CD8-positive, alpha-beta memory T cell (primary cell): ENCODE measurements around the gene SHC2. TPM values are rescaled to one million over a fixed set of nuclear protein-coding genes. Genes with fewer than 3 reads are reported as not detected.
"Not testable (repeated sequence)": the region's sequence is repeated elsewhere in the genome, so short reads cannot be mapped to it uniquely, and the experiment has no call there.

Experiments used
- CTCF ChIA-PET: fragments of 350-600 bp; sonication (Branson Sonifier 250); formaldehyde crosslinking; loops from one replicate; lab custom pipeline; 2021; ENCODE audit warnings: antibody characterized with exemption; lab: Charles Lee
- POLR2A ChIA-PET: fragments of 350-600 bp; sonication (Branson Sonifier 250); formaldehyde crosslinking; loops from one replicate; lab custom pipeline; 2021; ENCODE audit warnings: antibody characterized with exemption; lab: Charles Lee
- DNase-seq, 5 donors: peaks; one replicate each; pipeline versions ENCODE4 v3.0.0 to v3.0.0-alpha.2; 2020 to 2022; ENCODE audit warnings: mixed read lengths in 1 of 5
- H3K27ac ChIP-seq: one replicate; pipeline ENCODE4 v1.7.0; 2013; ENCODE audit warnings: low read depth, mild to moderate bottlenecking, low read length, moderate library complexity
- H3K27me3 ChIP-seq: 2 replicates; pipeline ENCODE4 v1.7.0; 2013; ENCODE audit warnings: low read length, mild to moderate bottlenecking; ENCODE audit not compliant: insufficient read depth, poor library complexity, severe bottlenecking
- H3K36me3 ChIP-seq: 2 replicates; pipeline ENCODE4 v1.7.0; 2013; ENCODE audit warnings: mild to moderate bottlenecking, low read length, moderate library complexity; ENCODE audit not compliant: insufficient read depth
- H3K4me1 ChIP-seq: 2 replicates; pipeline ENCODE4 v1.7.0; 2013; ENCODE audit warnings: mild to moderate bottlenecking, low read length, moderate library complexity; ENCODE audit not compliant: insufficient read depth
- H3K4me3 ChIP-seq: 2 replicates; pipeline ENCODE4 v1.7.0; 2013; ENCODE audit warnings: mild to moderate bottlenecking, low read length
- H3K9me3 ChIP-seq: 2 replicates; pipeline ENCODE4 v1.7.0; 2013; ENCODE audit warnings: mild to moderate bottlenecking, low read length
- H3K27ac Mint-ChIP-seq, 8 donors: one replicate each; pipeline ENCODE4 v1.8.0; 2020 to 2021; ENCODE audit warnings: mixed read lengths in 8 of 8, mild to moderate bottlenecking in 6 of 8, inconsistent platforms in 3 of 8, moderate library complexity in 3 of 8
- H3K27me3 Mint-ChIP-seq, 2 donors: one replicate each; pipeline ENCODE4 v1.8.0; 2020 to 2021; ENCODE audit warnings: mixed read lengths in 2 of 2, mild to moderate bottlenecking in 1 of 2, moderate library complexity in 1 of 2
- H3K36me3 Mint-ChIP-seq, 3 donors: one replicate each; pipeline ENCODE4 v1.8.0; 2020 to 2021; ENCODE audit warnings: mixed read lengths in 3 of 3, inconsistent platforms in 1 of 3, mild to moderate bottlenecking in 1 of 3
- H3K4me1 Mint-ChIP-seq, 3 donors: one replicate each; pipeline ENCODE4 v1.8.0; 2020 to 2021; ENCODE audit warnings: mixed read lengths in 3 of 3, inconsistent platforms in 1 of 3, mild to moderate bottlenecking in 1 of 3
- H3K4me3 Mint-ChIP-seq, 7 donors: one replicate each; pipeline ENCODE4 v1.8.0; 2020 to 2021; ENCODE audit warnings: mixed read lengths in 7 of 7, mild to moderate bottlenecking in 6 of 7, moderate library complexity in 4 of 7, inconsistent platforms in 2 of 7
- H3K9me3 Mint-ChIP-seq, 5 donors: one replicate each; pipeline ENCODE4 v1.8.0; 2020 to 2022; ENCODE audit warnings: mixed read lengths in 5 of 5, mild to moderate bottlenecking in 3 of 5, moderate library complexity in 2 of 5, inconsistent platforms in 1 of 5
- polyA plus RNA-seq: library from polyadenylated mRNA; unstranded; fragments of 300-500 nt; fragmentation: Illumina TruSeq; gene quantifications from one replicate; pipeline ENCODE4 v1.2.3, GENCODE V29; 2021
- total RNA-seq, 2 experiments: library from RNA; stranded (reverse); gene quantifications; one replicate each; pipeline ENCODE4 v1.2.3, GENCODE V29; 2021

The SHC2 gene
- total and polyA plus RNA-seq, 3 experiments from 2014 or later = 0.11 to 0.13 TPM; not detected in 1

DNA sequence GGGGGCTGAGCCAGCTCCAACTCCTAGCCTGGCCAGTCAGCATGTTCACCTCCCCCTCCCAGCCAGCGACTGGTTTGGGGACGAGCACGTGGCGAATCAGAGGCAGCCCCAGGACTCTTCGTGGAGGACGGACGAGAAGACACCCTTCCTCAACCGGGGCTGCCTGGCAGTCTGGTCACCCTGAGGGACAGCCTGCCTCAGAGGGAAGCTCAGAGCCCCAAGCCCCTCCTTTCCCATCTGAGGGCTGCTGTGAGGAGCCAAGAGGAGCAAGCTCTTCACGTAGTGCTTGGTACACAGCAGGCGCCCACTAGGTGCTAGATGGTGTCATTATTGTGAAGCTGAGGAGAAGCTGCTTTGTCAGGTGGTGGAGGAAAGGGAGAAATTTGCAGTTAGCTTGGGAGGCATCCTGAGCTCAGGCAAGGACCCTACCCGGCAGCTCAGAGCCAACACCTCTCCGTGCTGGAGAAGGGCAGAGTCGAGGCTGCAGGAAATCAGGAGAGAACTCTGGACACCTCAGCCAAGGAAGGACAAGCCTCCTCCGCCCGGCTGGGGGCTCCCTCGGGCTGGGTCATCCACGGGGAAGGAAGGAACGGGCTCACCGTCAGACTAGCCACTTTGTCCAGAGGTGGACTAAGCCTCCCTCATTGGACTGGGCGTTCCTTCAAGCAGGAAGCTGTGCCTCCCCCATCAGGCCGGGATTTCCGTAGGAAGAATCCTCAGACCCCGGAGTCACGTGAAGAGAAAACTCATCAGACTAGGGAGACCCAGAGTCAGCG, 37.0 kb downstream of the SHC2 start:
- Histone ChIP-seq H3K9me3 (no peaks in the 10 kb centered on the region), H3K36me3 (no peaks in the 10 kb centered on the region)

DNA sequence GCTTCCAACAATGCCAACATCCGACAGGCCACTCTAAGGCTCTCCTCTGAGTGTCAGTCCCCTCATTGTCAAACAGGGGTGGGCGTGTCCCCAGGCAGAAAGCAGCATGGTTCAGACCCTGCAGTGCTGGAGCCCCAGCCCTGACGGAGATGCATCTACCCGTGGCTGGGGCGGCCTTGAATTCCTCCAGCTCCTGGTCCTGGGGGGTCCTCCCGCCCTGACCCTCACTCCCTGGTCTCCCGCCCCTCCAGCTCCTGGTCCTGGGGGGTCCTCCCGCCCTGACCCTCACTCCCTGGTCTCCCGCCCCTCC, 38.0 kb downstream of the SHC2 start:
- H3K36me3 Mint-ChIP-seq, H3K4me1 Mint-ChIP-seq, H3K36me3 ChIP-seq, H3K4me3 ChIP-seq, CTCF ChIA-PET, H3K27me3 Mint-ChIP-seq, H3K9me3 ChIP-seq, POLR2A ChIA-PET, H3K27ac ChIP-seq, H3K27me3 ChIP-seq, DNase-seq, H3K9me3 Mint-ChIP-seq, H3K4me1 ChIP-seq, H3K4me3 Mint-ChIP-seq: not testable (repeated sequence)
- H3K27ac Mint-ChIP-seq = peak overlapping the region in 1 of 8 donors; percentile 81

More for the DNA sequence above, 37.0 kb downstream of the SHC2 start:
- Histone ChIP-seq H3K4me3 (no peak overlapping the region), H3K27ac (no peak overlapping the region), H3K27me3 (no peaks in the 10 kb centered on the region), H3K4me1 (no peaks in the 10 kb centered on the region)
- Mint-ChIP-seq H3K27me3 (peaks cover 0 to 4% of the 10 kb centered on the region in 2 donors), H3K27ac (no peak overlapping the region), H3K4me1 (no peaks in the 10 kb centered on the region), H3K9me3 (no peaks in the 10 kb centered on the region), H3K36me3 (no peaks in the 10 kb centered on the region), H3K4me3 (no peak overlapping the region)
- no peak for DNase-seq
- POLR2A ChIA-PET = no interaction called here
- CTCF ChIA-PET = no interaction called here

DNA sequence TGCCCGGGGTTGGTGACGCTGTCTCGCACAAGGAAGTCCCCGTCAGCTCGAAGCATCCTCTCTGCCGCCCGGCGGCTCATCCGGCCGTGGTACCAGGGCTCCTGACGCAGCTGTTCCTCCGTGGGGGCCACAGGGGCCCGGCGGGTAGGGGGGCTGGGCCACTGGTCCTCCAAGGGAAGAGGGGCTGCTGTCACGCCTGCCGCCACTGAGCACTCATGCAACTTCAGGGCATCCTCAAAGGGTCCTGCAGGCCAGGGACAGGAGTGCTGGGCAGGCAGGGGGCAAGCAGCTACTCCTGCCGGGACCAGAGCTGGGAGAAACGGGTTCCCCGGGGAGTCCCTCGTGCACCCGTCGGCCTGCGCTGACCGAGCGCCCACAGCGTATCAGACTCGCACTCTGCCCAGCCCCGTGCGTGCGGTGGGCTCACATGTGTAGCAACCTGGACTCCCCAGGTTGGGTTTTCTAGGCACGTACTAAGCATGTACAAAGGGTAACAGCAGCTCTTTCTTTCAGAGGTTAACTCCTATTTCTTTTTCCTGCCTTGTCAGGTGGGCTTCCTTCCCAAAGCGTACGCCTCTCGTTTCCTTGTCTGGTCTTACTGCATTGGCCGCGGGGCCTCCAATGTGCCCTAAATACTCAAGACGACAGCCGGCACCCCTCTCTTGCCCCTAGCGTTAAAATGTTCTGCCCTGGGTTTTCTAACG, 38.5 kb downstream of the SHC2 start:
- H3K36me3 Mint-ChIP-seq = no peaks in the 10 kb centered on the region
- POLR2A ChIA-PET = no interaction called here
- no peak for DNase-seq
- Histone ChIP-seq H3K4me1 (no peaks in the 10 kb centered on the region), H3K36me3 (no peaks in the 10 kb centered on the region), H3K4me3 (no peak overlapping the region), H3K9me3 (no peaks in the 10 kb centered on the region), H3K27me3 (no peaks in the 10 kb centered on the region), H3K27ac (no peak overlapping the region)
- H3K9me3 Mint-ChIP-seq = no peaks in the 10 kb centered on the region
- H3K27ac Mint-ChIP-seq = peak overlapping the region in 1 of 8 donors; percentile 81
- H3K4me3 Mint-ChIP-seq = no peak overlapping the region
- peaks cover 0 to 4% of the 10 kb centered on the region in 2 donors for H3K27me3 Mint-ChIP-seq
- CTCF ChIA-PET = no interaction called here
- H3K4me1 Mint-ChIP-seq = no peaks in the 10 kb centered on the region

DNA sequence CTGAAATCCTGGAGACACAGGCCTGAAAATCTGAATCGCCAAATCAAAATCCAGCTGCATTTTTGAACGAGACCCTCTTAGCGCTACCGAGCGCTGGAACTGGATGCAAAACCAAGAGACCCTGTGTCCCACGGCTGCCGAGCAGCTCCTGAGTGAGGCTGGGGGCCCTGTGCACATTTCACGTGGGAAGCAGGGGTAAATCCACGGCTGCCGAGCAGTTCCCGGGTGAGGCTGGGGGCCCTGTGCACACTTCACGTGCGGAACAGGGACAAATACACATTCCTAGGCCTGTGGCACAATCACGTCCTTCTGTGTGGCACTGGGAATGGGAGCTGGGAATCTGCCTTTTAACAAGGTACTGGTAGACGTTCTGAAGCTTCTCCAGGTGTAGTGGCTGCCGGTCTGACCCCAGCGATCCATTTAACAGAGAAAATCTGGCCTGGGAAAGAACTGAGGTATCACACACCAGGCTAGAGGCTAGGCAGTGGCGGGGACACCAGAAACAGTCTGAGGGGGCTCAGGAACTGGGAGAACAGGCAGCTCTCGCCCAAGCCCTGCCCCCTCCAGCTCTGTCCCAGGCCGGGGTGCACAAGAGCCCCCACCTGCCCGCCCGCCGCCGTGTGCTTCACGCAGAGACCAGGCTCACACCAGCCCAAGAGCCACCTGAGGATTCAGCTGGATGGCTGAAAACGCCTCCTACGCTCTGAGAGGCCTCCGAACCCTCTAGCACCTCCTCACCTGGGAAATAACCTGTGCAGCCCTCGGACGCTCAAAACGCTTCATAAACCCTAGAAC, 40.9 kb downstream of the SHC2 start:
- Mint-ChIP-seq H3K27me3 (peaks cover 0 to 4% of the 10 kb centered on the region in 2 donors), H3K36me3 (no peaks in the 10 kb centered on the region), H3K4me3 (no peak overlapping the region), H3K27ac (no peak overlapping the region), H3K4me1 (no peaks in the 10 kb centered on the region), H3K9me3 (no peaks in the 10 kb centered on the region)
- ChIA-PET CTCF (no interaction called here), POLR2A (no interaction called here)
- Histone ChIP-seq H3K27ac (no peak overlapping the region), H3K36me3 (no peaks in the 10 kb centered on the region), H3K27me3 (no peaks in the 10 kb centered on the region), H3K9me3 (no peaks in the 10 kb centered on the region), H3K4me1 (no peaks in the 10 kb centered on the region), H3K4me3 (no peak overlapping the region)
- no peak for DNase-seq

DNA sequence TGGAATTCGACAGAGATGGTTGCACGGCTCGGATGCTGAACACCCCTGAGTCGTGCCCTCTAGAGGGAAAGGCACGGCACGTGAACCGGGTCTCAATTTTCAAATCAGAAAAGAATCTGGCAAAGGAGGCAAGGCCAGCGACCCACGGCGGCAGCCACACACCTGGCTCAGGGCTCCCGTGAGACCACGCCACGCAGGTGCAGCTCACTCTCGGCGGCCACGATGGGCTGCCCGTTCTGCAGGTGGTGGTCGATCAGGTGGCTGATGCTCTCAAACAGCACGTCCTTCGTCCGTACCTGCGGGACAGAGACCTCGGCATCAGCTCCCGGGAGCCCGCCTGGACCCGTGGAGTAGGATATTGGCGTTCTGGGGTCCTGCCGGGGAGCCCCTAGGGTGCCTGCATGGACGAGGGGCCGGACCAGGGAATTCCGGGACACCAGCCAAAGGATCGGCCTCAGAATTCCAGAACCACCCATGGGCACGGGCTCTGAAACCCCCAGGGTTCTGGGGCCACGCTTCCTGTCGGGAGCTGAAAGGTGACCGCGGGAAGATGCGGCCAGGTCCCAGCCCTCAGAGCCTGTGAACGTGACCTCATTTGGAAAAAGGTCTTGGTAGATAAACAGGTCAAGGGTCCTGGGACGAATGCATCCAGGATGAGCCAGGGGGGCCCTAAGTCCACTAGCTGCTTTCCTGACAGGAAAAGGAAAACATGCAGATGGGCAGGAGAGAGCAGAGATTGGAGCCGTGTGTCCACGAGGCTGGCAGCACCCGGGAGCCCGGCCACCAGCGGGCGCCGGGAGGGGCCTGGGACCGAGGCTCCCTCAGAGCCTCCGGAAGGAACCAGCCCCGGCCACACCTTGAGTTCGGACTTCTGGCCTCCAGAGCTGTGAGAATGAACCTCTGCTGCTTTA, 41.8 kb downstream of the SHC2 start:
- H3K36me3 ChIP-seq = no peaks in the 10 kb centered on the region
- H3K4me3 Mint-ChIP-seq = no peak overlapping the region
- H3K4me1 Mint-ChIP-seq = no peaks in the 10 kb centered on the region
- no peaks in the 10 kb centered on the region for H3K9me3 ChIP-seq
- peak overlapping the region in 1 of 8 donors; percentile 6 for H3K27ac Mint-ChIP-seq
- CTCF ChIA-PET = no interaction called here
- H3K27me3 ChIP-seq = no peaks in the 10 kb centered on the region
- DNase-seq = peak in 1 of 5 donors; percentile 10
- POLR2A ChIA-PET = no interaction called here
- no peak overlapping the region for H3K27ac ChIP-seq
- no peaks in the 10 kb centered on the region for H3K36me3 Mint-ChIP-seq
- peaks cover 0 to 4% of the 10 kb centered on the region in 2 donors for H3K27me3 Mint-ChIP-seq
- H3K4me1 ChIP-seq = no peaks in the 10 kb centered on the region
- H3K9me3 Mint-ChIP-seq = no peaks in the 10 kb centered on the region
- H3K4me3 ChIP-seq = no peak overlapping the region

DNA sequence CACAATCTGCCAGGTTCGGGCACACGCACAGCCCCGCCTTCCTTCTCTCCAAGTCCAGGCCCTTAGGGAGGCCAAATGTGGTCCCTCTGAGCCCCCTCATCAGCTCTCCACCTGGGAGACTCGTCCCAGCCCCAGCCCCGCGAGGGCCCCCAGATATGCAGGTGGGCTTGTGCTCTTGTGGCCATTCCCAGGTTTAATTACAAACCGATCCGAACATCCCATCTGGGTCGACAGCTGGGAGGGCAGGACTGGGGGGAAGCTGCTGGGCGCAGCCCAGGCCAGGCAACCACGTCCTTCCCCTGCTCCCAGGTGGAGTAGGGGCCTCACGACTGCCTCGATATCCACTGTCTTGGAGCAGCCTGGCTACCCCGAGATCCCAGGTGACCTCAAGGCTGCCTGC, 44.4 kb downstream of the SHC2 start:
- no peak overlapping the region for H3K27ac Mint-ChIP-seq
- ChIA-PET POLR2A (no interaction called here), CTCF (no interaction called here)
- peak in 1 of 5 donors; percentile 30 for DNase-seq
- no peaks in the 10 kb centered on the region for H3K27me3 ChIP-seq
- no peak overlapping the region for H3K4me3 Mint-ChIP-seq
- H3K9me3 Mint-ChIP-seq = peaks cover 0 to 2% (median 0%) of the 10 kb centered on the region in 5 donors
- H3K36me3 Mint-ChIP-seq = no peaks in the 10 kb centered on the region
- no peak overlapping the region for H3K27ac ChIP-seq
- no peaks in the 10 kb centered on the region for H3K4me1 ChIP-seq
- peaks cover 4 to 6% of the 10 kb centered on the region in 2 donors for H3K27me3 Mint-ChIP-seq
- H3K36me3 ChIP-seq = no peaks in the 10 kb centered on the region
- H3K4me3 ChIP-seq = no peak overlapping the region
- no peaks in the 10 kb centered on the region for H3K9me3 ChIP-seq
- no peaks in the 10 kb centered on the region for H3K4me1 Mint-ChIP-seq

DNA sequence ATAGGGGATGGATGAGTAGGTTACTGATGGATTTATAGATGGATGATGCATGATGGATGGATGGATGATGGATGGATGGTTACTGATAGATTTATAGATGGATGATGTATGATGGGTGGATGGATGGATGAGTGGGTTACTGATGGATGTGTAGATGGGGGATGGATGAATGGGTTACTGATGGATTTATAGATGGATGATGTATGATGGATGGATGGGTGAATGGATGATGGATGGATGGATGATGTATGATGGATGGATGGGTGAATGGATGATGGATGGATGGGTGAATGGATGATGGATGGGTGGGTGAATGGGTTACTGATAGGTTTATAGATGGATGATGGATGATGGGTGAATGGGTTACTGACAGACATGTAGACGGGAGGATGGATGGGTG, 45.5 kb downstream of the SHC2 start:
- CTCF ChIA-PET = no interaction called here
- Histone ChIP-seq H3K9me3 (no peaks in the 10 kb centered on the region), H3K4me1 (no peaks in the 10 kb centered on the region), H3K4me3 (no peak overlapping the region), H3K27ac (no peak overlapping the region), H3K36me3 (no peaks in the 10 kb centered on the region), H3K27me3 (peaks cover 2% of the 10 kb centered on the region)
- no peak for DNase-seq
- Mint-ChIP-seq H3K27me3 (peaks cover 2 to 5% of the 10 kb centered on the region in 2 donors), H3K27ac (no peak overlapping the region), H3K9me3 (peaks cover 0 to 2% (median 0%) of the 10 kb centered on the region in 5 donors), H3K36me3 (no peaks in the 10 kb centered on the region), H3K4me3 (no peak overlapping the region), H3K4me1 (no peaks in the 10 kb centered on the region)
- POLR2A ChIA-PET = no interaction called here
